Choroid plexus epithelial cell (primary cell): Measurements from ENCODE around the gene SLC37A1.

Experiments used
- DNase-seq: peaks from one replicate; pipeline ENCODE4 v3.0.0-alpha.2; 2010; ENCODE audit warnings: low read depth
- H3K4me3 ChIP-seq: 2 replicates; pipeline ENCODE4 v1.5.1; 2011; ENCODE audit warnings: low read depth, mild to moderate bottlenecking, control low read depth, low read length, moderate library complexity
- CTCF ChIP-seq: conservative IDR thresholded peaks from 2 replicates; pipeline ENCODE4 v1.5.1; 2011; ENCODE audit warnings: low read depth, mild to moderate bottlenecking, control low read depth, inconsistent platforms, low read length, moderate library complexity

Gene SLC37A1

GRCh38 chr21:42480736-42481135, 32.9 kb upstream of the SLC37A1 start:
- no peak for DNase-seq
- no peak for TF ChIP-seq CTCF

GRCh38 chr21:42481169-42481568, 32.5 kb upstream of the SLC37A1 start:
- TF ChIP-seq CTCF: no peak
- no peak for DNase-seq
- no peak overlapping the region for H3K4me3 ChIP-seq

More at GRCh38 chr21:42480736-42481135, 32.9 kb upstream of the SLC37A1 start:
- H3K4me3 ChIP-seq: no peak overlapping the region

- TF ChIP-seq CTCF: no peak
- H3K4me3 ChIP-seq: no peak overlapping the region
- no peak for DNase-seq
Observed at GRCh38 chr21:42484966-42485365, 28.7 kb upstream of the SLC37A1 start.

GRCh38 chr21:42486072-42486471, 27.6 kb upstream of the SLC37A1 start:
- DNase-seq: no peak
- no peak overlapping the region for H3K4me3 ChIP-seq
- TF ChIP-seq CTCF: no peak

GRCh38 chr21:42486531-42486930, 27.1 kb upstream of the SLC37A1 start:
- no peak for DNase-seq
- H3K4me3 ChIP-seq: no peak overlapping the region
- TF ChIP-seq CTCF: no peak

- DNase-seq: no peak
- H3K4me3 ChIP-seq: no peak overlapping the region
- TF ChIP-seq CTCF: no peak
Observed at GRCh38 chr21:42489006-42489563, 24.6 kb upstream of the SLC37A1 start.

- no peak overlapping the region for H3K4me3 ChIP-seq
- DNase-seq: no peak
- TF ChIP-seq CTCF: no peak
Observed at GRCh38 chr21:42489991-42490390, 23.7 kb upstream of the SLC37A1 start.
